ENCODE results near the gene COP1. TPM values are rescaled to one million over a fixed set of nuclear protein-coding genes. Genes with fewer than 3 reads are reported as not detected.

Gene COP1
- total and polyA plus RNA-seq, 2 of the 8 experiments (the other 6 are each of a cell fraction or from before 2014, with no cell fraction given), result 26.2 to 44.9 TPM

GRCh38 chr1:176241385-176242015 is 34.4 kb upstream of the COP1 start:
- Histone ChIP-seq H3K4me3 (ENCODE audit: extremely low read depth in 1 of 4, insufficient read depth in 2 of 4, low read depth in 3 of 4, low read length in 4 of 4) (no peak overlapping the region), H4K5ac (ENCODE audit: insufficient read length, low read depth, low read length) (no peak overlapping the region), H3K56ac (replicated peaks; ENCODE audit: insufficient read length, low read depth, low read length) (no peak overlapping the region), H3K4me2 (ENCODE audit: insufficient read depth in 1 of 2, low read depth in 2 of 2, low read length in 2 of 2) (no peak overlapping the region), H2BK5ac (ENCODE audit: low read depth, low read length) (no peak overlapping the region), H2AFZ (ENCODE audit: low read length) (peak overlapping the region; percentile 72; the same call in 1 of the 2 replicates), H3K9me3 (ENCODE audit: insufficient read depth in 2 of 2, low read depth in 1 of 2, low read length in 1 of 2) (no peaks in the 10 kb centered on the region), H3K23ac (ENCODE audit: insufficient read length) (no peak overlapping the region), H4K20me1 (replicated peaks in 1 of 2; ENCODE audit: control insufficient read depth in 1 of 2, insufficient read depth in 2 of 2, low read length in 2 of 2) (no peaks in the 10 kb centered on the region), H3K4ac (replicated peaks; ENCODE audit: insufficient read length, low read depth, low read length) (no peak overlapping the region), H3K79me1 (ENCODE audit: low read depth, low read length) (no peaks in the 10 kb centered on the region), H3K18ac (ENCODE audit: extremely low read depth, low read length) (no peak overlapping the region), H3K4me1 (replicated peaks in 1 of 4; ENCODE audit: control insufficient read depth in 3 of 4, insufficient read depth in 4 of 4, low read length in 3 of 4) (0 out of 7 replicates have a peak, but pooled peaks cover 0 to 3% (median 0%) of the 10 kb centered on the region in 4 experiments), H2BK12ac (ENCODE audit: low read depth, low read length) (0 out of 2 replicates have a peak overlapping the region, but pooled peaks have one; percentile 22), H3K27ac (ENCODE audit: low read depth, low read length) (no peak overlapping the region), H2BK15ac (ENCODE audit: low read length) (no peak overlapping the region), H3K27me3 (replicated peaks in 1 of 4; ENCODE audit: control insufficient read depth in 3 of 4, extremely low read depth in 1 of 4, insufficient read depth in 3 of 4, low read length in 3 of 4) (no peaks in the 10 kb centered on the region), H2BK20ac (ENCODE audit: low read length) (no peak overlapping the region), H4K8ac (ENCODE audit: extremely low read depth, insufficient read depth, low read length) (no peak overlapping the region), H2BK120ac (replicated peaks; ENCODE audit: low read depth, low read length) (no peak overlapping the region), H3K79me2 (ENCODE audit: control insufficient read depth in 1 of 2, insufficient read depth in 2 of 2, low read length in 2 of 2) (no peaks in the 10 kb centered on the region), H4K91ac (replicated peaks; ENCODE audit: insufficient read length, low read length) (no peak overlapping the region), H3K14ac (ENCODE audit: insufficient read length) (no peak overlapping the region), H3K36me3 (ENCODE audit: control insufficient read depth in 2 of 4, insufficient read depth in 4 of 4, low read length in 3 of 4) (no peaks in the 10 kb centered on the region), H3K9ac (replicated peaks in 1 of 4; ENCODE audit: extremely low read depth in 1 of 4, low read depth in 3 of 4, low read length in 3 of 4) (no peak overlapping the region), H3K23me2 (ENCODE audit: low read depth, low read length) (no peaks in the 10 kb centered on the region), H2AK5ac (ENCODE audit: low read depth, low read length) (no peak overlapping the region; the same call in 1 of the 2 replicates)
- 74% methylated on average over 2 of the region's 2 CpGs; no CpG with 5 or more reads in 1 of the 2 experiments for WGBS, 2 experiments (ENCODE audit: extremely low coverage in 1 of 2, insufficient coverage in 1 of 2, insufficient read length in 1 of 2, insufficient replicate concordance in 2 of 2, low coverage in 1 of 2, low lambda C conversion rate in 2 of 2, missing lambda C conversion rate in 1 of 2)
- FAIRE-seq, result no peak
- peak in 1 of 2 experiments; percentile 19 for DNase-seq (ENCODE audit: low read depth in 1 of 2, low spot score in 2 of 2)
- peak; percentile 47; the same call in 1 of the 2 replicates for TF ChIP-seq CEBPB (IDR thresholded peaks at IDR 0.05; ENCODE audit: low read depth, low read length)
- no peak for TF ChIP-seq EZH2 (IDR thresholded peaks at IDR 0.05; ENCODE audit: low read depth, low read length, severe bottlenecking)
- CTCF ChIA-PET (ENCODE audit: partially characterized antibody), result no interaction called here
- POLR2A ChIA-PET (ENCODE audit: partially characterized antibody), result no interaction called here
